ENCODE data around the gene TMEM26. TPM values are rescaled to one million over a fixed set of nuclear protein-coding genes. Genes with fewer than 3 reads are reported as not detected.

TMEM26 gene
- total and polyA plus RNA-seq, 2 of the 13 experiments (the other 11 are each of a cell fraction or from before 2014, with no cell fraction given) = not detected

DNA sequence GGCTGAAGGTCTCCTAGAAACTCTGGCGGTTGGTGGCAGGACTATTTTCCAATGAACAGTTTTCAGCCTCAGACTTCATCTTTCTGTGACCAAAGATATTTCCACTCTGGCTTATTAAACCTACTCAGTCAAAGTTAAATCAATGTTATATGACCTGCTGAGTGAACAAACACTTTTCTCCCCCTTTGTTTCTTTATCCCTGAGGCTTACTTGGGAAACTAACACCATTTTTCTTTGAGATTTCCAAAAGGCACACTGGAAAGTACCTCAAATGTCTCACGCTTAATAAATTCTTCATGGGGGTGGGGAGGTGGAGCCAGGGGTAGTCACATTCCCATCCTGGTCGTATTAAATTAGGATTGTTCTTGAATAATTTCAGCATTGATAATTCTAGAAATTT, 1.8 kb downstream of the TMEM26 start:
- POLR2A ChIA-PET = no interaction called here

DNA sequence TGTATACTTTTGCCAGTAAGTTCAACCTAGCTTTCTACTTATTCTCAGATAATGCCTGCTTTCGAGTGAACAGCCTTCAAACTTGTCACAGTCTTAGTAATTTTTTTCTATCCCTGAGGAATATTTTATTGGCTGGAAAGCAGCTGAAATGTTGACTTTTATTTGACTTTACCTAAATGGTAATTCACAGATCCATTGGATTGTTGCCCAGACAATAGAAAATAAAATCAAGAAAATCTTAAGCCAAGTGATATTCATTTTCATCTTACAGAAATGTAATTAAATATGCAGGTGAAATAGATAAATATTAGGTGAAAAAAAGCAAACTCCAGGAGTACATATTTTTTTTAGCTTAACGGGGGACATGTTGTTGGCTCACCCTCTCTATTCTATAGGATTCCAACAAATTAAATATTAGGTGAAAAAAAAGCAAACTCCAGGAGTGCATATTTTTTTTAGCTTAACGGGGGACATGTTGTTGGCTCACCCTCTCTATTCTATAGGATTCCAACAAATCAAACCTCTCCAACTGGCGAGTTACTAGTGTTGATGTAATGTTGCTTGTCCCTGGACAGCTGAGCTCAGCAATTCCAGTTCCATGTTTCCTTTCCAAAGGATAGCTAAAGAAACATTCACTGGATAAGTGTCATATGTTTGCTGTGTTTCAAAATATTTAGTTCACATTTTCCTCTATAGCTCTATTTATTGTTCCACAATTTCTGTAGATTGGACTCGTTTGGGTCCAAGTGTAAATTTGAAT, 4.2 kb downstream of the TMEM26 start:
- FAIRE-seq (no peak), DNase-seq (ENCODE audit: low spot score) (no peak), ATAC-seq (no peak)
- CTCF ChIA-PET (ENCODE audit: low intra/inter-chr PET ratio, low total read pairs) = no interaction called here
- Histone ChIP-seq H2AFZ (ENCODE audit: low read length) (no peak overlapping the region), H3K4me3 (replicated peaks in 1 of 3; ENCODE audit: insufficient read depth in 1 of 3, low read depth in 2 of 3, low read length in 3 of 3) (no peak overlapping the region), H4K20me1 (ENCODE audit: insufficient read depth, low read length) (no peaks in the 10 kb centered on the region), H3K27me3 (ENCODE audit: control insufficient read depth in 1 of 2, insufficient read depth in 2 of 2, low read length in 2 of 2) (peaks cover 1 to 20% of the 10 kb centered on the region in 2 experiments; a peak in 4 of 5 replicates), H3K9ac (ENCODE audit: insufficient read depth, low read depth, low read length) (no peak overlapping the region), H3K9me3 (ENCODE audit: low read length) (no peaks in the 10 kb centered on the region), H3K4me1 (ENCODE audit: insufficient read depth, low read length) (no peaks in the 10 kb centered on the region), H3K79me2 (ENCODE audit: insufficient read depth, low read length) (no peaks in the 10 kb centered on the region), H3K36me3 (replicated peaks in 1 of 2; ENCODE audit: control insufficient read depth in 1 of 2, insufficient read depth in 2 of 2, low read length in 2 of 2) (no peaks in the 10 kb centered on the region), H3K27ac (ENCODE audit: extremely low read length, insufficient read depth, low read length) (no peak overlapping the region), H3K4me2 (ENCODE audit: low read depth, low read length) (no peak overlapping the region)
- no TSS peak for BruUV-seq (replicated peaks)
- intact Hi-C loops (cut with micrococcal nuclease; ENCODE audit: unreplicated experiment) (no loop called here), in situ Hi-C loops (cut with HindIII; ENCODE audit: extremely low pct_ligation_motif_present, low pct_unique_long_range_greater_than_20kb) (no loop called here)
- 5% methylated on average over 5 of the region's 5 CpGs for WGBS (ENCODE audit: low lambda C conversion rate)
- POLR2A ChIA-PET = no interaction called here
- no peak for TF ChIP-seq ISL2 (CRISPR knock-in tag; IDR thresholded peaks at IDR 0.05)
- TF ChIP-seq ZNF24 (IDR thresholded peaks at IDR 0.05) = no peak
- TF ChIP-seq KLF13 (CRISPR knock-in tag; IDR thresholded peaks at IDR 0.05) = no peak
- TF ChIP-seq ZNF30 (CRISPR knock-in tag; IDR thresholded peaks at IDR 0.05) = no peak
- no peak for TF ChIP-seq DMAP1 (CRISPR knock-in tag; IDR thresholded peaks at IDR 0.05)
- no peak for TF ChIP-seq ZSCAN31 (CRISPR knock-in tag; IDR thresholded peaks at IDR 0.05; ENCODE audit: low read depth)
- TF ChIP-seq MAFF (IDR thresholded peaks at IDR 0.05; ENCODE audit: low read depth, low read length) = 0 out of 2 replicates have a peak, but pooled peaks have one; percentile 13
- no peak for TF ChIP-seq ZBTB49 (CRISPR knock-in tag; IDR thresholded peaks at IDR 0.05; ENCODE audit: borderline replicate concordance)
- peak; percentile 41 to 42; a peak in 2 of 4 replicates for TF ChIP-seq MAFK (conservative IDR thresholded peaks at IDR 0.05 in 1 of 2, IDR thresholded peaks at IDR 0.05 in 1 of 2; ENCODE audit: low read length in 2 of 2)

More for the DNA sequence above, 1.8 kb downstream of the TMEM26 start:
- Histone ChIP-seq H3K4me3 (replicated peaks in 1 of 3; ENCODE audit: insufficient read depth in 1 of 3, low read depth in 2 of 3, low read length in 3 of 3) (no peak overlapping the region), H2AFZ (ENCODE audit: low read length) (no peak overlapping the region), H3K4me2 (ENCODE audit: low read depth, low read length) (no peak overlapping the region), H3K4me1 (ENCODE audit: insufficient read depth, low read length) (no peaks in the 10 kb centered on the region), H4K20me1 (ENCODE audit: insufficient read depth, low read length) (no peaks in the 10 kb centered on the region), H3K79me2 (ENCODE audit: insufficient read depth, low read length) (no peaks in the 10 kb centered on the region), H3K36me3 (replicated peaks in 1 of 2; ENCODE audit: control insufficient read depth in 1 of 2, insufficient read depth in 2 of 2, low read length in 2 of 2) (no peaks in the 10 kb centered on the region), H3K27me3 (ENCODE audit: control insufficient read depth in 1 of 2, insufficient read depth in 2 of 2, low read length in 2 of 2) (peaks cover 1 to 24% of the 10 kb centered on the region in 2 experiments; a peak in 4 of 5 replicates), H3K27ac (ENCODE audit: extremely low read length, insufficient read depth, low read length) (no peak overlapping the region), H3K9me3 (ENCODE audit: low read length) (no peaks in the 10 kb centered on the region), H3K9ac (ENCODE audit: insufficient read depth, low read depth, low read length) (no peak overlapping the region)
- ATAC-seq (no peak), FAIRE-seq (no peak), DNase-seq (ENCODE audit: low spot score) (no peak)
- no peak for TF ChIP-seq PRPF4 (IDR thresholded peaks at IDR 0.05; ENCODE audit: low read depth, low read length, poor library complexity, severe bottlenecking)
- TF ChIP-seq SNAI1 (CRISPR knock-in tag; IDR thresholded peaks at IDR 0.05; ENCODE audit: borderline replicate concordance) = no peak
- no peak for TF ChIP-seq ZNF12 (CRISPR knock-in tag; IDR thresholded peaks at IDR 0.05)
- no peak for TF ChIP-seq CEBPG (CRISPR knock-in tag; IDR thresholded peaks at IDR 0.05)
- TF ChIP-seq, protein P1, sequence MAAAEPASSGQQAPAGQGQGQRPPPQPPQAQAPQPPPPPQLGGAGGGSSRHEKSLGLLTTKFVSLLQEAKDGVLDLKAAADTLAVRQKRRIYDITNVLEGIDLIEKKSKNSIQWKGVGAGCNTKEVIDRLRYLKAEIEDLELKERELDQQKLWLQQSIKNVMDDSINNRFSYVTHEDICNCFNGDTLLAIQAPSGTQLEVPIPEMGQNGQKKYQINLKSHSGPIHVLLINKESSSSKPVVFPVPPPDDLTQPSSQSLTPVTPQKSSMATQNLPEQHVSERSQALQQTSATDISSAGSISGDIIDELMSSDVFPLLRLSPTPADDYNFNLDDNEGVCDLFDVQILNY (CRISPR knock-in tag; conservative IDR thresholded peaks at IDR 0.05) = no peak
- TF ChIP-seq ZNF570 (CRISPR knock-in tag; IDR thresholded peaks at IDR 0.05; ENCODE audit: borderline replicate concordance) = no peak
- no peak for TF ChIP-seq ZNF335 (CRISPR knock-in tag; IDR thresholded peaks at IDR 0.05)
- no peak for TF ChIP-seq ZNF766 (CRISPR knock-in tag; IDR thresholded peaks at IDR 0.05; ENCODE audit: borderline replicate concordance)
- no peak for TF ChIP-seq MED1 (CRISPR knock-in tag; IDR thresholded peaks at IDR 0.05)
- TF ChIP-seq JDP2 (CRISPR knock-in tag; IDR thresholded peaks at IDR 0.05; ENCODE audit: borderline replicate concordance) = no peak
- BruUV-seq (replicated peaks) = no TSS peak
- 43% methylated on average over 3 of the region's 3 CpGs for WGBS (ENCODE audit: low lambda C conversion rate)
- in situ Hi-C loops (cut with HindIII; ENCODE audit: extremely low pct_ligation_motif_present, low pct_unique_long_range_greater_than_20kb) = no loop called here
- CTCF ChIA-PET (ENCODE audit: low intra/inter-chr PET ratio, low total read pairs) = no interaction called here
- intact Hi-C loops (cut with micrococcal nuclease; ENCODE audit: unreplicated experiment) = no loop called here
